Measurements from ENCODE around the gene STOX1. TPM values are rescaled to one million over a fixed set of nuclear protein-coding genes. Genes with fewer than 3 reads are reported as not detected.

The STOX1 gene
- total and polyA plus RNA-seq, 10 of the 15 experiments (the other 5 are each of a cell fraction or from before 2014, with no cell fraction given) = 0.18 to 1.2 (median 0.67) TPM; not detected in 1

GRCh38 chr10:68848281-68848680 lies 20.9 kb downstream of the STOX1 start:
- SMC1A ChIA-PET (ENCODE audit: uncharacterized antibody, unreplicated experiment) = interaction anchor here (0.5 to 1.0 kb wide), 2 partner anchors 34 to 247 kb away, joined by 3 read pairs; no protein-coding TSS in a partner anchor
- Histone ChIP-seq H3K4me1 (ENCODE audit: control insufficient read depth, insufficient read depth, low read length) (no peaks in the 10 kb centered on the region), H3K9me3 (replicated peaks; ENCODE audit: control insufficient read depth, insufficient read depth, low read length) (no peaks in the 10 kb centered on the region), H3K79me2 (ENCODE audit: control insufficient read depth, insufficient read depth, low read length) (no peaks in the 10 kb centered on the region), H3K4me3 (no peak overlapping the region), H3K27me3 (replicated peaks in 1 of 2; ENCODE audit: control insufficient read depth in 2 of 2, insufficient read depth in 2 of 2, low read length in 1 of 2) (no peaks in the 10 kb centered on the region; a peak in 1 of 4 replicates), H4K20me1 (ENCODE audit: control insufficient read depth, insufficient read depth) (no peaks in the 10 kb centered on the region), H3K36me3 (ENCODE audit: control insufficient read depth in 2 of 2, insufficient read depth in 2 of 2, low read length in 1 of 2) (no peaks in the 10 kb centered on the region), H3K27ac (ENCODE audit: control insufficient read depth, insufficient read depth) (no peak overlapping the region), H3K9ac (ENCODE audit: control insufficient read depth, insufficient read depth, low read length) (no peak overlapping the region), H2AFZ (ENCODE audit: control insufficient read depth, low read depth, low read length) (no peak overlapping the region), H3K4me2 (ENCODE audit: control insufficient read depth, insufficient read depth) (no peak overlapping the region)
- TF ChIP-seq CREB1 (IDR thresholded peaks at IDR 0.05; ENCODE audit: low read depth) = no peak
- TF ChIP-seq ZBTB11 (CRISPR knock-in tag; IDR thresholded peaks at IDR 0.05) = no peak
- TF ChIP-seq RELA (IDR thresholded peaks at IDR 0.05; ENCODE audit: borderline replicate concordance, partially characterized antibody) = no peak
- no peak for TF ChIP-seq LARP7 (IDR thresholded peaks at IDR 0.05)
- no peak for TF ChIP-seq ASH2L (IDR thresholded peaks at IDR 0.05; ENCODE audit: borderline replicate concordance, low read depth)
- no peak for TF ChIP-seq TCF3 (IDR thresholded peaks at IDR 0.05; ENCODE audit: borderline replicate concordance, insufficient read depth, low read depth, low read length)
- POLR2A ChIA-PET = no interaction called here
- DNase-seq (ENCODE audit: low read depth, low spot score) (no peak), ATAC-seq (no peak), FAIRE-seq (no peak)
- WGBS (ENCODE audit: insufficient coverage, insufficient replicate concordance, low lambda C conversion rate, missing lambda C conversion rate) = 94% methylated on average over 2 of the region's 2 CpGs
- RAD21 ChIA-PET (ENCODE audit: unreplicated experiment) = no interaction called here
- CTCF ChIA-PET = no interaction called here
- BruUV-seq (replicated peaks) = no TSS peak
- in situ Hi-C loops (cut with MboI) (no loop called here), intact Hi-C loops (cut with micrococcal nuclease; ENCODE audit: unreplicated experiment) (no loop called here)

All from GM12878 (cell line).